Caki2 (cell line): ENCODE results near the gene TRAF6. TPM values are rescaled to one million over a fixed set of nuclear protein-coding genes. Genes with fewer than 3 reads are reported as not detected.

ENCODE experiments used
- DNase-seq: peaks from one replicate; pipeline ENCODE4 v3.0.0-alpha.2; 2015; ENCODE audit warnings: low read depth
- in situ Hi-C: cut with HindIII; loops from 2 replicates; pipeline ENCODE4 v1.10.0; 2016; ENCODE audit warnings: low sequenced_read_pairs, low pct_unique_long_range_greater_than_20kb, mixed read lengths
- total RNA-seq: library from RNA; depleted of rRNA; stranded (reverse); fragments of >200 nt; shearing (Covaris generic); gene quantifications from 2 replicates; pipeline ENCODE4 v1.2.3, GENCODE V29; 2014; ENCODE audit warnings: low replicate concordance; rRNA removed

The TRAF6 gene
- total RNA-seq, 1 experiment from 2014 or later, result 0.84 TPM

GRCh38 chr11:36447947-36448346 lies 62.1 kb downstream of the TRAF6 start:
- DNase-seq, result no peak
- in situ Hi-C loops, result no loop called here

GRCh38 chr11:36447514-36447913 lies 62.6 kb downstream of the TRAF6 start:
- no peak for DNase-seq
- in situ Hi-C loops, result no loop called here

- DNase-seq, result no peak
- in situ Hi-C loops, result no loop called here
These were observed 63.9 kb downstream of the TRAF6 start for GRCh38 chr11:36446135-36446534.

- in situ Hi-C loops, result no loop called here
- no peak for DNase-seq
These were observed 66.4 kb downstream of the TRAF6 start for GRCh38 chr11:36443661-36444060.

GRCh38 chr11:36441610-36442208 lies 68.4 kb downstream of the TRAF6 start:
- DNase-seq, result no peak
- in situ Hi-C loops, result no loop called here

GRCh38 chr11:36438126-36438525 lies 71.9 kb downstream of the TRAF6 start:
- DNase-seq, result no peak
- in situ Hi-C loops, result no loop called here

GRCh38 chr11:36437413-36437812 lies 72.7 kb downstream of the TRAF6 start:
- no peak for DNase-seq
- in situ Hi-C loops, result no loop called here

Other genes starting within 250 kb of the TRAF6 start
- gene COMMD9, start 220.8 kb downstream of the TRAF6 start, total RNA-seq, result 71.4 and 96.3 TPM in 2 replicates
- 0.44 TPM in 1 of 2 replicates, not detected in the other for gene PRR5L, start 214.0 kb downstream of the TRAF6 start, total RNA-seq
- gene RAG1, start 57.7 kb upstream of the TRAF6 start, total RNA-seq, result 0.41 TPM in 1 of 2 replicates, not detected in the other
- 45.1 and 47.5 TPM in 2 replicates for gene IFTAP, start 84.2 kb upstream of the TRAF6 start, total RNA-seq
- gene RAG2, start 88.0 kb upstream of the TRAF6 start, total RNA-seq, result not detected in 2 replicates